Brain microvascular endothelial cell (primary cell): ENCODE measurements around the gene FIBCD1.

Experiments
- DNase-seq: peaks from one replicate; pipeline ENCODE4 v3.0.0-alpha.2; 2020
- H3K27ac ChIP-seq: fragments of 250-450 bp; sonication (Bioruptor Pico); 2 replicates; pipeline ENCODE4 v1.5.1; 2020; ENCODE audit warnings: mild to moderate bottlenecking, moderate library complexity
- H3K27me3 ChIP-seq: fragments of 250-450 bp; sonication (Bioruptor Pico); replicated peaks from 2 replicates; pipeline ENCODE4 v1.5.1; 2020; ENCODE audit warnings: mild to moderate bottlenecking
- H3K36me3 ChIP-seq: fragments of 250-450 bp; sonication (Bioruptor Pico); replicated peaks from 2 replicates; pipeline ENCODE4 v1.5.1; 2020; ENCODE audit warnings: mild to moderate bottlenecking
- H3K4me3 ChIP-seq: 2 replicates; pipeline ENCODE4 v1.5.1; 2011; ENCODE audit warnings: low read depth, mild to moderate bottlenecking, control low read depth, low read length, moderate library complexity
- CTCF ChIP-seq: IDR thresholded peaks from 2 replicates; pipeline ENCODE4 v1.5.1; 2011; ENCODE audit warnings: low read depth, mild to moderate bottlenecking, moderate library complexity, low read length, control low read depth, inconsistent platforms; ENCODE audit errors: missing control alignments
- in situ Hi-C: cut with HindIII; loops from 2 replicates; pipeline ENCODE4 v1.10.0; 2017; ENCODE audit warnings: low sequenced_read_pairs, low pct_ligation_motif_present

The FIBCD1 gene

GRCh38 chr9:130920762-130921299 is 18.2 kb downstream of the FIBCD1 start:
- Histone ChIP-seq H3K4me3 (no peak overlapping the region), H3K27me3 (peaks cover 87% of the 10 kb centered on the region), H3K27ac (no peak overlapping the region), H3K36me3 (no peaks in the 10 kb centered on the region)
- no peak for TF ChIP-seq CTCF
- no peak for DNase-seq
- in situ Hi-C loops = no loop called here

GRCh38 chr9:130920233-130920632 is 18.8 kb downstream of the FIBCD1 start:
- peaks cover 89% of the 10 kb centered on the region for H3K27me3 ChIP-seq
- TF ChIP-seq CTCF = no peak
- no peak overlapping the region for H3K4me3 ChIP-seq
- no peak overlapping the region for H3K27ac ChIP-seq
- DNase-seq = no peak
- no peaks in the 10 kb centered on the region for H3K36me3 ChIP-seq
- in situ Hi-C loops = no loop called here

GRCh38 chr9:130919559-130920145 is 19.4 kb downstream of the FIBCD1 start:
- DNase-seq = no peak
- Histone ChIP-seq H3K36me3 (no peaks in the 10 kb centered on the region), H3K27me3 (peaks cover 89% of the 10 kb centered on the region), H3K4me3 (no peak overlapping the region), H3K27ac (no peak overlapping the region)
- no peak for TF ChIP-seq CTCF
- in situ Hi-C loops = no loop called here

GRCh38 chr9:130918826-130919558 is 20.1 kb downstream of the FIBCD1 start:
- H3K27me3 ChIP-seq = peaks cover 88% of the 10 kb centered on the region
- no peak overlapping the region for H3K27ac ChIP-seq
- no peaks in the 10 kb centered on the region for H3K36me3 ChIP-seq
- no peak for DNase-seq
- in situ Hi-C loops = no loop called here
- no peak overlapping the region for H3K4me3 ChIP-seq
- TF ChIP-seq CTCF = no peak

GRCh38 chr9:130918101-130918825 is 20.8 kb downstream of the FIBCD1 start:
- H3K27me3 ChIP-seq = peaks cover 85% of the 10 kb centered on the region
- H3K27ac ChIP-seq = no peak overlapping the region
- no peak for DNase-seq
- H3K36me3 ChIP-seq = no peaks in the 10 kb centered on the region
- in situ Hi-C loops = no loop called here
- TF ChIP-seq CTCF = no peak
- H3K4me3 ChIP-seq = no peak overlapping the region
